Calu3 (cell line): ENCODE data around the gene CRYAB. TPM values are rescaled to one million over a fixed set of nuclear protein-coding genes. Genes with fewer than 3 reads are reported as not detected.

Experiments
- Bru-seq: library from RNA; stranded (reverse); fragments of 400-500 nt; gene quantifications from one replicate; lab custom pipeline; 2021; lab: Mats Ljungman, UMichigan
- BruChase-seq, 2 experiments: library from RNA; stranded (reverse); fragments of 400-500 nt; gene quantifications; one replicate each; lab custom pipeline; 2021; lab: Mats Ljungman, UMichigan
- BruUV-seq: library from RNA; stranded (reverse); fragments of 400-500 nt; replicated peaks from 2 replicates; lab custom pipeline; 2021; lab: Mats Ljungman, UMichigan
- CTCF ChIA-PET: fragments of 300-600 bp; sonication (Branson Sonifier 250); formaldehyde crosslinking; loops from one replicate; lab custom pipeline; 2022; ENCODE audit warnings: antibody characterized with exemption; lab: Charles Lee
- DNase-seq: peaks from one replicate; pipeline ENCODE4 v3.0.0; 2022
- H3K27ac Mint-ChIP-seq: one replicate; pipeline ENCODE4 v1.8.0; 2022; ENCODE audit warnings: mixed read lengths; ENCODE audit not compliant: unreplicated experiment
- H3K27me3 Mint-ChIP-seq: one replicate; pipeline ENCODE4 v1.8.0; 2022; ENCODE audit warnings: mixed read lengths; ENCODE audit not compliant: unreplicated experiment
- H3K36me3 Mint-ChIP-seq: one replicate; pipeline ENCODE4 v1.8.0; 2022; ENCODE audit warnings: mild to moderate bottlenecking, moderate library complexity, mixed read lengths; ENCODE audit not compliant: insufficient read depth, unreplicated experiment
- H3K4me1 Mint-ChIP-seq: one replicate; pipeline ENCODE4 v1.8.0; 2022; ENCODE audit warnings: mild to moderate bottlenecking, low read depth, mixed read lengths; ENCODE audit not compliant: unreplicated experiment
- H3K4me3 Mint-ChIP-seq: one replicate; pipeline ENCODE4 v1.8.0; 2022; ENCODE audit warnings: mild to moderate bottlenecking, low read depth, moderate library complexity, mixed read lengths; ENCODE audit not compliant: unreplicated experiment
- H3K9me3 Mint-ChIP-seq: one replicate; pipeline ENCODE4 v1.8.0; 2022; ENCODE audit warnings: low read depth, mixed read lengths; ENCODE audit not compliant: unreplicated experiment
- CTCF ChIP-seq: fragments of 200-600 bp; IDR thresholded peaks from one replicate; pipeline ENCODE4 v1.8.0; 2022; ENCODE audit warnings: antibody characterized with exemption; ENCODE audit not compliant: unreplicated experiment
- intact Hi-C: fragments of 100-400 bp; cut with micrococcal nuclease; formaldehyde crosslinking; loops from one replicate; pipeline ENCODE4 v1.10.0; 2022; ENCODE audit not compliant: unreplicated experiment
- long read RNA-seq: library from polyadenylated mRNA; stranded (forward); transcript quantifications from one replicate; pipeline ENCODE4 v2.0.0, GENCODE V29; 2022
- total RNA-seq: library from RNA; stranded (reverse); gene quantifications from 2 replicates; pipeline ENCODE4 v1.2.3, GENCODE V29; 2022

CRYAB gene
- 0.66 and 1.9 TPM in 2 replicates for total RNA-seq
- percentile 12 among the genes with signal in this experiment for Bru-seq, nascent RNA
- percentile 11 among the genes with signal in this experiment for BruChase-seq, experiment 1, labeled RNA remaining after a 6-hour chase
- BruChase-seq, experiment 2, labeled RNA remaining after a 2-hour chase = percentile 6 among the genes with signal in this experiment
- long read RNA-seq, partial matches to known transcripts = 0 of 2 reads
- long read RNA-seq, other reads (novel, unspliced or antisense) = 0 of 2 reads

- Mint-ChIP-seq H3K27me3 (peaks cover 8% of the 10 kb centered on the region), H3K27ac (peak within 1 kb of the TSS; percentile 11), H3K36me3 (no peaks in the 10 kb centered on the region), H3K9me3 (no peaks in the 10 kb centered on the region), H3K4me1 (peaks cover 11% of the 10 kb centered on the region), H3K4me3 (no peak within 1 kb of the TSS)
- no TSS peak for BruUV-seq
- CTCF ChIA-PET = no interaction called here
- intact Hi-C loops = no loop called here
- TF ChIP-seq CTCF = no peak
- DNase-seq = no peak
Observed at GRCh38 chr11:111911563-111912401, at the start of gene CRYAB. CRYAB (minus strand) TSS chr11:111911770; CDS start chr11:111911724, 46 bp downstream.

- Mint-ChIP-seq H3K9me3 (no peaks in the 10 kb centered on the region), H3K27ac (peak overlapping the region; percentile 71), H3K36me3 (no peaks in the 10 kb centered on the region), H3K4me1 (peaks cover 15% of the 10 kb centered on the region), H3K4me3 (no peak overlapping the region), H3K27me3 (no peaks in the 10 kb centered on the region)
- DNase-seq = peak; percentile 34
- BruUV-seq = no TSS peak
- CTCF ChIA-PET = interaction anchor here (1.7 to 1.8 kb wide), 2 partner anchors 21 to 23 kb away, joined by 4 to 10 read pairs; partner anchors contain the start of gene DIXDC1
- intact Hi-C loops = no loop called here
- TF ChIP-seq CTCF = no peak
Observed at GRCh38 chr11:111960916-111961315, 49.3 kb upstream of the CRYAB start.

GRCh38 chr11:111957663-111958444 lies 46.3 kb upstream of the CRYAB start:
- TF ChIP-seq CTCF = no peak
- BruUV-seq = no TSS peak
- CTCF ChIA-PET = no interaction called here
- intact Hi-C loops = no loop called here
- Mint-ChIP-seq H3K27me3 (no peaks in the 10 kb centered on the region), H3K27ac (no peak overlapping the region), H3K4me3 (no peak overlapping the region), H3K9me3 (no peaks in the 10 kb centered on the region), H3K4me1 (peaks cover 15% of the 10 kb centered on the region), H3K36me3 (no peaks in the 10 kb centered on the region)
- no peak for DNase-seq

- no peaks in the 10 kb centered on the region for H3K27me3 Mint-ChIP-seq
- H3K4me3 Mint-ChIP-seq = no peak overlapping the region
- CTCF ChIA-PET = interaction anchor here (0.6 kb wide), 1 partner anchor 28 kb away, joined by 5 read pairs; no protein-coding TSS in a partner anchor
- no peaks in the 10 kb centered on the region for H3K36me3 Mint-ChIP-seq
- no peaks in the 10 kb centered on the region for H3K9me3 Mint-ChIP-seq
- no peak overlapping the region for H3K27ac Mint-ChIP-seq
- peaks cover 7% of the 10 kb centered on the region for H3K4me1 Mint-ChIP-seq
- DNase-seq = no peak
- intact Hi-C loops = no loop called here
- no TSS peak for BruUV-seq
- TF ChIP-seq CTCF = no peak
Observed at GRCh38 chr11:111954154-111954553, 42.6 kb upstream of the CRYAB start.
